CD4-positive, alpha-beta T cell treated with Interferon gamma for 1 hour (primary cell): ENCODE results near the gene SLC6A17.

Source experiments
- DNase-seq: peaks from one replicate; pipeline ENCODE4 v3.0.0-alpha.2; 2020

SLC6A17 gene

DNA sequence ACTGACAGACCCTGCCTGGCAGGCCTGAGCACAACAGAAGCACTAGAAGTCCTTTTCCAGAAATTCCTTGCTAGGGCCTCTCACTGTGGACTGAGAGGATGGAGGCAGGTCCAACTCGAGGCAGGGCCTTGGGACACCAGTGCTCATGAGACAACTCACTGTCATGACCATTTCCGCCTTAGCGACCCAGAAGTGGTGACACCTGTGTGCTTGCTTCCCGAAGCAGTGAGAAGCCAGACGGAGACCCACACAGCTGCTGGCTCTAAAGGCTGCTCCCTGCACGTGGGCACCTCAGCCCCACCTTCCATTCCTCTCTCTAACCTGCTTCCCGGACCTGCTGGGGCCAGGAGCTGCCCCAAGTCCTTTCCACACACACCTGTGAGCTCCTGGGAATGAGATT lies 92.9 kb downstream of the SLC6A17 start:
- no peak for DNase-seq

DNA sequence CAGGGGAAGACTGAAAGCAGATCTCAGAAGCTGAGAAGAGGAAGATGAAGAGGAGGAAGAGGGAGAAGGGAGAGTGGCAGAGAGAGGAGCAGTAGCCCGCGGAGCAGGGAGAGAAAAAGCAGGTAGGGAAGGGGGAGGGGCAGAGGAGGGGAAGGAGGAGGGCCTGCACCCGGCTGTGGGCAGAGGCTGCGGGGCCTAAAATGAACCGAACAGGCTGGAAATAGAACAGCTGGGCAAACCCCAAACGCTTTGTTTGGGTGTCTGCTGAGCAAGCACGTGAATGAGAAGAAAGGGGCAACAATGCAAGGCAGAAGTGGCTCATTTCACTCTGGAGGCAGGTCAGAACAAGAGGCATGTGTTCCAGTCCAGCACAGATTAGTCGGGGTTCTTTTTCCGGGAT lies 93.3 kb downstream of the SLC6A17 start:
- peak; percentile 55 for DNase-seq

DNA sequence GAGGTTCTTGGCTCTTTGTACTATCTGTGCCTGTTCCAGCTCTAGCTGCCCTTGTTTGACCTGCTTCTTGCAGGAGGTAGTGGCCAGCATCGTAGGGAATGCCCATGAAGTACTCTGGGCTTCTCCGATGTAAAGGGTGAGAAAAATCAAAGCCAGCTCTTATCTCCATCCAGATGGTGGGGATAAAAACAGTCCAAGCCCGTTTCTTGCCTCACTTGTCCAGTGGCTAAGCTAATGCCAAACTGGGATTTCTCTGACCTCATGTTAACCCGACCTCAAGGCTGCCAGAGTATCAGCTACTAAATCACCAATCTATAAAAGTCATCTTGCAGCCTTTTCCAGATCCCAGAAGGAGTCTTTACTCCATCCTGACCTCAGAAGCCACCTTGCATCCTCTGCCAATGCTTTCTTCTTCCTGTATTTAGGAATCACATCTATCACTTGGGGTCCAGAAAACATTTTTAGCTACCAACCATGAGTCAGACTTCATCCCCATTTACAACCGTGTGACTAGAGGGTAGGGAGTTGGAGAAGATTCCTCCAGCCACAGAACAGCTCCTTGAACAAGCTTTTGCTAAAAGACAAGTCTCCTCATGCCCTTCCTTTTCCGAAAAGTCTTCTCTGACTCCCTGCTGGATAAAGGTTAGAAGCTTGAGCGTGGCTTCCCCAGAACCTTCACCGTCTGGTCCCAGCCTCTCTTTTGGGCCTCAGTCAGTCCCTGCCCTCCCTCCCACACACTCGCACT lies 95.8 kb downstream of the SLC6A17 start:
- DNase-seq = no peak

DNA sequence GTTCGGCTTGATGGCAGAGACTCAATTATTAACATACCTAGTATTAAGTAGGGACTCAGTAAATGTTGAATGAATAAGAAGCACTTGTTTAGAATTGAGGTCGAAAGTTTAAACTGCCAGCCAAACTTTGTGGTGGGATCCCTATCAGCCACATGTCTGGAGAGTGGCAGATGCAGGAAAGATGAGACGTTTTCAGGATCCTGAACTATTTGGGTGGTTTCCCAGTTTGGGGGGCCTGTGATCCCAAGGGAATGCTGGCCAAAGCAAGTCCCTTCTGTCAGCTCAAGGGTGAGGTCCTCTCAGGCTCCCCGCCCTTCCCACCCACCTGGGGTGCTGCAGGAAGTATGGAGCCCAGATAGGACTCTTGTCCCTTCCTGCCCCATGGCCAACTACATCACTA lies 98.5 kb downstream of the SLC6A17 start:
- DNase-seq = no peak

DNA sequence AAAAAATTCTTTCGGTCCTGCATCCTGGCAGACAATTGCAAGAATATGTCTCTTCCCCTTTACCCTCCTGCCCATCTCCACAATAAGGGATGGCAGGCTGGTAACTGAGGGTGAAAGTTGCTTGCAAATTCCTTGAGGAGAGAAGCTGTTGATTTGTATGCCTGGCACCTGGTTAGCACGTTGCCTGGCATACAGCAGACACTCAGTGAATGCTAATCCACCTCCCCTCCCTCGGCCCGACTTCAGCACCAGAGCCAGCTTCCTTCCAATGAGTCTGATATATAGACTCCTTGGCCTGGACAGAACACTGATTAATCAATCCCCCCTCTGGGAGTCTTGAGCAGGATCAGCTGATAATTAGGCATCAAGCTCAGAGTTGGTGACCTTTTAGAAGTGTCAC lies 99.0 kb downstream of the SLC6A17 start:
- DNase-seq = no peak

DNA sequence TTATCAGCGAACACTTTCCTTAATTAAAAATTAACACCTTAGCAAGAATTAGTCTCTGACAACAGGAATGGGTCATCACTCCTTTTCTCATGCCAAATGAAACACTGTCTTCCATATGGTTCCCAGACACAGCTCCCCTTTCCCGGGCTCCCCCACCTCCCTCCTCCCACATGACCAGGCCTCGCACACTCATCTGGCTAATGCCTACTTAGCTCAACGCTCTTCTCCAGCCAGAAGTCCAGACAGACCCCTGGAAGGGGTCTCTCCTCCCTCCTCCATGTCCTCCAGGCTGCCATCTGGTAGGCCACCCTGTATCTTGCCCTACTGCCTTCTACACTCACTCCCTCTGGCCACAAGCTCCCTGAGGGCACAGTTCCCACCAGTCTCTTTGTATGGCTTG lies 99.7 kb downstream of the SLC6A17 start:
- DNase-seq = no peak

DNA sequence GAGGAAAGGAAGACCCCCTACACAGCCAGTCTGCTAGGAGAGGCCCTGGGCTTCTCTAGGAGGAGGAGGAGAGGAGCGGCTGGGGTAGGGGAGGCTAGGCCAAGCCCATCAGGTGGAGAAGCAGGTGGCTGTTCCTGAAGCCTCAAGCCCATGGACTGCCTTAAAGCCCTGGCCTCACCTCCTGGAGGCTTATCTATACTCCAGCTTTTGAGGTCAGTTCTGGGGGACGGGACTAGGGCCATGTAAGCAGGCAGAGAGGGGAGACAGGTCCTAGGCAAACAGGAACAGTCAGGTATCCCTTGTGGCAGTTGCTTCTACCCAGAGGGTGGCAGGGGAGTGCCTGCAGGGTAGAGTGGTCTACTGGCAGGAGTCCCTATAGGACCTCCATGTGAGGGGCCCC lies 100.5 kb downstream of the SLC6A17 start:
- no peak for DNase-seq
